IPS-20b (cell line): ENCODE results near the gene PDZD2.

Source experiments
- H3K27ac ChIP-seq: one replicate; pipeline ENCODE4 v1.5.1; 2013; ENCODE audit warnings: low read length
- H3K27me3 ChIP-seq: 2 replicates; pipeline ENCODE4 v1.6.1; 2013; ENCODE audit warnings: mild to moderate bottlenecking, low read length, inconsistent platforms; ENCODE audit not compliant: insufficient read depth
- H3K36me3 ChIP-seq: 2 replicates; pipeline ENCODE4 v1.6.1; 2013; ENCODE audit warnings: low read depth, mild to moderate bottlenecking, inconsistent platforms, low read length, moderate library complexity; ENCODE audit not compliant: insufficient read depth
- H3K4me1 ChIP-seq: 2 replicates; pipeline ENCODE4 v1.6.1; 2013; ENCODE audit warnings: mild to moderate bottlenecking, control low read depth, inconsistent platforms, low read length, moderate library complexity; ENCODE audit not compliant: insufficient read depth
- H3K4me3 ChIP-seq: 2 replicates; pipeline ENCODE4 v1.5.1; 2013; ENCODE audit warnings: mild to moderate bottlenecking, low read length, inconsistent platforms
- H3K9ac ChIP-seq: 2 replicates; pipeline ENCODE4 v1.6.1; 2013; ENCODE audit warnings: low read depth, mild to moderate bottlenecking, inconsistent platforms, low read length, moderate library complexity
- H3K9me3 ChIP-seq: 2 replicates; pipeline ENCODE4 v1.6.1; 2013; ENCODE audit warnings: mild to moderate bottlenecking, low read depth, low read length, inconsistent platforms; ENCODE audit not compliant: insufficient read depth

The PDZD2 gene

GRCh38 chr5:32043105-32043504 is 404.2 kb downstream of the PDZD2 start:
- Histone ChIP-seq H3K36me3 (no peaks in the 10 kb centered on the region), H3K4me1 (no peaks in the 10 kb centered on the region), H3K4me3 (no peak overlapping the region), H3K9me3 (no peaks in the 10 kb centered on the region; the same call in 1 of the 2 replicates), H3K9ac (no peak overlapping the region), H3K27me3 (no peaks in the 10 kb centered on the region), H3K27ac (no peak overlapping the region)

GRCh38 chr5:32044434-32044833 is 405.5 kb downstream of the PDZD2 start:
- H3K27ac ChIP-seq = no peak overlapping the region
- no peaks in the 10 kb centered on the region for H3K4me1 ChIP-seq
- H3K9me3 ChIP-seq = no peaks in the 10 kb centered on the region
- no peaks in the 10 kb centered on the region for H3K27me3 ChIP-seq
- no peak overlapping the region for H3K9ac ChIP-seq
- H3K36me3 ChIP-seq = no peaks in the 10 kb centered on the region
- no peak overlapping the region for H3K4me3 ChIP-seq

- Histone ChIP-seq H3K4me1 (no peaks in the 10 kb centered on the region), H3K36me3 (no peaks in the 10 kb centered on the region), H3K27ac (no peak overlapping the region), H3K9me3 (no peaks in the 10 kb centered on the region), H3K27me3 (no peaks in the 10 kb centered on the region), H3K9ac (no peak overlapping the region), H3K4me3 (no peak overlapping the region)
These were observed 406.0 kb downstream of the PDZD2 start for GRCh38 chr5:32044939-32045338.

- H3K36me3 ChIP-seq = no peaks in the 10 kb centered on the region
- no peak overlapping the region for H3K4me3 ChIP-seq
- no peak overlapping the region for H3K27ac ChIP-seq
- no peaks in the 10 kb centered on the region for H3K9me3 ChIP-seq
- H3K9ac ChIP-seq = no peak overlapping the region
- H3K27me3 ChIP-seq = no peaks in the 10 kb centered on the region
- 0 out of 2 replicates have a peak, but pooled peaks cover 2% of the 10 kb centered on the region for H3K4me1 ChIP-seq
These were observed 408.1 kb downstream of the PDZD2 start for GRCh38 chr5:32047056-32047455.

GRCh38 chr5:32051796-32052195 is 412.9 kb downstream of the PDZD2 start:
- Histone ChIP-seq H3K4me1 (0 out of 2 replicates have a peak, but pooled peaks cover 2% of the 10 kb centered on the region), H3K4me3 (no peak overlapping the region), H3K27me3 (no peaks in the 10 kb centered on the region), H3K27ac (no peak overlapping the region), H3K9me3 (no peaks in the 10 kb centered on the region), H3K36me3 (no peaks in the 10 kb centered on the region), H3K9ac (no peak overlapping the region)

GRCh38 chr5:32055891-32056866 is 417.2 kb downstream of the PDZD2 start:
- H3K9me3 ChIP-seq = no peaks in the 10 kb centered on the region
- no peak overlapping the region for H3K27ac ChIP-seq
- H3K4me1 ChIP-seq = 0 out of 2 replicates have a peak, but pooled peaks cover 2% of the 10 kb centered on the region
- no peaks in the 10 kb centered on the region for H3K27me3 ChIP-seq
- H3K36me3 ChIP-seq = no peaks in the 10 kb centered on the region
- H3K9ac ChIP-seq = no peak overlapping the region
- no peak overlapping the region for H3K4me3 ChIP-seq

- no peaks in the 10 kb centered on the region for H3K4me1 ChIP-seq
- no peaks in the 10 kb centered on the region for H3K27me3 ChIP-seq
- no peaks in the 10 kb centered on the region for H3K9me3 ChIP-seq
- H3K36me3 ChIP-seq = no peaks in the 10 kb centered on the region
- no peak overlapping the region for H3K4me3 ChIP-seq
- H3K9ac ChIP-seq = no peak overlapping the region
- no peak overlapping the region for H3K27ac ChIP-seq
These were observed 418.5 kb downstream of the PDZD2 start for GRCh38 chr5:32057187-32058096.

GRCh38 chr5:32058101-32058500 is 419.2 kb downstream of the PDZD2 start:
- Histone ChIP-seq H3K4me1 (no peaks in the 10 kb centered on the region), H3K27ac (no peak overlapping the region), H3K9ac (no peak overlapping the region), H3K27me3 (no peaks in the 10 kb centered on the region), H3K9me3 (no peaks in the 10 kb centered on the region), H3K36me3 (no peaks in the 10 kb centered on the region), H3K4me3 (no peak overlapping the region)

GRCh38 chr5:32058997-32059396 is 420.1 kb downstream of the PDZD2 start:
- Histone ChIP-seq H3K27me3 (no peaks in the 10 kb centered on the region), H3K27ac (no peak overlapping the region), H3K4me3 (no peak overlapping the region), H3K4me1 (no peaks in the 10 kb centered on the region), H3K36me3 (no peaks in the 10 kb centered on the region), H3K9me3 (no peaks in the 10 kb centered on the region), H3K9ac (no peak overlapping the region)

GRCh38 chr5:32059761-32060530 is 421.0 kb downstream of the PDZD2 start:
- H3K9ac ChIP-seq = no peak overlapping the region
- no peaks in the 10 kb centered on the region for H3K36me3 ChIP-seq
- no peaks in the 10 kb centered on the region for H3K27me3 ChIP-seq
- no peaks in the 10 kb centered on the region for H3K9me3 ChIP-seq
- H3K4me1 ChIP-seq = no peaks in the 10 kb centered on the region
- H3K27ac ChIP-seq = no peak overlapping the region
- no peak overlapping the region for H3K4me3 ChIP-seq

- no peak overlapping the region for H3K4me3 ChIP-seq
- H3K27me3 ChIP-seq = no peaks in the 10 kb centered on the region
- no peaks in the 10 kb centered on the region for H3K9me3 ChIP-seq
- no peaks in the 10 kb centered on the region for H3K36me3 ChIP-seq
- H3K4me1 ChIP-seq = no peaks in the 10 kb centered on the region
- H3K9ac ChIP-seq = no peak overlapping the region
- H3K27ac ChIP-seq = no peak overlapping the region
These were observed 422.3 kb downstream of the PDZD2 start for GRCh38 chr5:32061236-32061635.
